GM23338 (cell line): ENCODE measurements around the gene MYO16. TPM values are rescaled to one million over a fixed set of nuclear protein-coding genes. Genes with fewer than 3 reads are reported as not detected.

Experiments
- ATAC-seq: fragments of 200-7000 bp; cut with Tn5 transposase; 3 replicates; pipeline ENCODE4 v1.9.1; 2020
- DNase-seq: peaks from one replicate; pipeline ENCODE4 v3.0.0-alpha.2; 2015; ENCODE audit warnings: low spot score
- H2AFZ ChIP-seq: fragments of 200-600 bp; sonication (generic); 2 replicates; pipeline ENCODE4 v1.8.0; 2016; ENCODE audit warnings: antibody characterized with exemption, mild to moderate bottlenecking, moderate library complexity
- H3F3A ChIP-seq: fragments of 200-600 bp; sonication (generic); replicated peaks from 2 replicates; pipeline ENCODE4 v1.8.0; 2017; ENCODE audit warnings: antibody characterized with exemption, mixed run types, low read depth
- H3K27ac ChIP-seq: fragments of 200-600 bp; sonication (generic); 2 replicates; pipeline ENCODE4 v1.6.1; 2016; ENCODE audit warnings: low read depth
- H3K27me3 ChIP-seq: fragments of 200-600 bp; sonication (generic); 2 replicates; pipeline ENCODE4 v1.8.0; 2016; ENCODE audit warnings: mild to moderate bottlenecking, mixed run types, moderate library complexity; ENCODE audit not compliant: insufficient read depth
- H3K36me3 ChIP-seq: fragments of 200-600 bp; sonication (generic); 2 replicates; pipeline ENCODE4 v1.8.0; 2016; ENCODE audit warnings: mild to moderate bottlenecking; ENCODE audit not compliant: insufficient read depth
- H3K4me1 ChIP-seq: fragments of 200-600 bp; sonication (generic); 2 replicates; pipeline ENCODE4 v1.8.0; 2016; ENCODE audit warnings: mild to moderate bottlenecking, moderate library complexity; ENCODE audit not compliant: insufficient read depth
- H3K4me2 ChIP-seq: fragments of 200-600 bp; sonication (generic); 2 replicates; pipeline ENCODE4 v1.7.1; 2017; ENCODE audit warnings: mixed run types
- H3K4me3 ChIP-seq: fragments of 200-600 bp; sonication (generic); 2 replicates; pipeline ENCODE4 v1.6.1; 2016; ENCODE audit warnings: mixed run types
- H3K79me2 ChIP-seq: fragments of 200-600 bp; sonication (generic); replicated peaks from 2 replicates; pipeline ENCODE4 v1.8.0; 2017; ENCODE audit warnings: mild to moderate bottlenecking; ENCODE audit not compliant: insufficient read depth
- H3K9me2 ChIP-seq: fragments of 200-600 bp; sonication (generic); 2 replicates; pipeline ENCODE4 v1.8.0; 2017; ENCODE audit not compliant: insufficient read depth
- H4K20me1 ChIP-seq: fragments of 200-600 bp; sonication (generic); replicated peaks from 2 replicates; pipeline ENCODE4 v1.8.0; 2017; ENCODE audit warnings: mild to moderate bottlenecking; ENCODE audit not compliant: insufficient read depth
- H3K27ac Mint-ChIP-seq: 2 replicates; pipeline ENCODE4 v1.8.0; 2020; ENCODE audit warnings: inconsistent platforms, mild to moderate bottlenecking, moderate library complexity, mixed read lengths
- H3K27me3 Mint-ChIP-seq: 3 replicates; pipeline ENCODE4 v1.8.0; 2022; ENCODE audit warnings: low read depth, mild to moderate bottlenecking, moderate library complexity, mixed read lengths, inconsistent platforms; ENCODE audit not compliant: insufficient read depth, poor library complexity
- H3K36me3 Mint-ChIP-seq: 3 replicates; pipeline ENCODE4 v1.8.0; 2021; ENCODE audit warnings: low read depth, mild to moderate bottlenecking, inconsistent platforms, moderate library complexity, mixed read lengths
- H3K4me1 Mint-ChIP-seq: 3 replicates; pipeline ENCODE4 v1.8.0; 2020; ENCODE audit warnings: mild to moderate bottlenecking, inconsistent platforms, mixed read lengths
- H3K4me3 Mint-ChIP-seq: 3 replicates; pipeline ENCODE4 v1.8.0; 2021; ENCODE audit warnings: moderate library complexity, mild to moderate bottlenecking, inconsistent platforms, mixed read lengths
- H3K9me3 Mint-ChIP-seq: 3 replicates; pipeline ENCODE4 v1.8.0; 2020; ENCODE audit warnings: moderate library complexity, mild to moderate bottlenecking, inconsistent platforms, mixed read lengths
- CTCF ChIP-seq, 2 experiments: fragments of 200-600 bp in 1 of 2; sonication (generic) in 1 of 2; conservative IDR thresholded peaks; 2 replicates each; pipeline versions ENCODE4 v1.5.1 to v1.6.1; 2016 to 2017; ENCODE audit warnings: antibody characterized with exemption in 2 of 2, low read depth in 2 of 2, mild to moderate bottlenecking in 2 of 2, moderate library complexity in 1 of 2
- ETS1 ChIP-seq: IDR thresholded peaks from 2 replicates; pipeline ENCODE4 v1.6.1; 2016; ENCODE audit warnings: antibody characterized with exemption
- EZH2 ChIP-seq: fragments of 200-600 bp; sonication (generic); IDR thresholded peaks from one replicate; pipeline ENCODE4 v1.8.0; 2017; ENCODE audit warnings: antibody characterized with exemption, mild to moderate bottlenecking, low read depth; ENCODE audit not compliant: unreplicated experiment
- EZH2phosphoT487 ChIP-seq: fragments of 200-600 bp; sonication (generic); IDR thresholded peaks from one replicate; pipeline ENCODE4 v1.8.1; 2018; ENCODE audit warnings: antibody characterized with exemption; ENCODE audit not compliant: unreplicated experiment
- JUNB ChIP-seq: IDR thresholded peaks from one replicate; pipeline ENCODE4 v1.6.1; 2016; ENCODE audit warnings: antibody characterized with exemption; ENCODE audit not compliant: unreplicated experiment
- NANOG ChIP-seq: IDR thresholded peaks from 2 replicates; pipeline ENCODE4 v1.6.1; 2016; ENCODE audit warnings: antibody characterized with exemption, borderline replicate concordance
- REST ChIP-seq: IDR thresholded peaks from one replicate; pipeline ENCODE4 v1.6.1; 2018; ENCODE audit warnings: antibody characterized with exemption; ENCODE audit not compliant: unreplicated experiment
- STAT1 ChIP-seq: IDR thresholded peaks from one replicate; pipeline ENCODE4 v1.6.1; 2016; ENCODE audit warnings: antibody characterized with exemption; ENCODE audit not compliant: unreplicated experiment
- ZNF331 ChIP-seq: fragments of 250-450 bp; sonication (Bioruptor Pico); IDR thresholded peaks from 2 replicates; pipeline ENCODE4 v1.5.0; 2020; ENCODE audit warnings: low read depth, mild to moderate bottlenecking, moderate library complexity
- ZNF462 ChIP-seq: fragments of 250-450 bp; sonication (Bioruptor Pico); IDR thresholded peaks from 2 replicates; pipeline ENCODE4 v1.5.0; 2020; ENCODE audit warnings: mild to moderate bottlenecking, moderate library complexity
- polyA plus RNA-seq: library from polyadenylated mRNA; unstranded; fragments of >200 nt; fragmentation: Nextera tagmentation; extraction: Ambion mirVana; gene quantifications from 2 replicates; pipeline ENCODE4 v1.2.1, GENCODE V29; 2016
- total RNA-seq: library from RNA; depleted of rRNA; stranded (reverse); fragments of >200 nt; shearing (Covaris generic); gene quantifications from 2 replicates; pipeline ENCODE4 v1.2.3, GENCODE V29; 2014

The MYO16 gene
- total and polyA plus RNA-seq, 2 experiments from 2014 or later = 0.10 to 0.13 TPM

GRCh38 chr13:109154546-109154945 is 525.1 kb downstream of the MYO16 start:
- Histone ChIP-seq H3K4me1 (peaks cover 25% of the 10 kb centered on the region), H3K79me2 (no peaks in the 10 kb centered on the region), H2AFZ (peak overlapping the region; percentile 14; the same call in 1 of the 2 replicates), H3K27ac (no peak overlapping the region), H4K20me1 (no peaks in the 10 kb centered on the region), H3K27me3 (no peaks in the 10 kb centered on the region), H3K4me3 (no peak overlapping the region), H3K36me3 (no peaks in the 10 kb centered on the region), H3K9me2 (no peaks in the 10 kb centered on the region), H3K4me2 (no peak overlapping the region), H3F3A (no peaks in the 10 kb centered on the region)
- Mint-ChIP-seq H3K27ac (no peak overlapping the region), H3K27me3 (peaks cover 12% of the 10 kb centered on the region), H3K4me3 (no peak overlapping the region), H3K4me1 (peaks cover 55% of the 10 kb centered on the region), H3K9me3 (no peaks in the 10 kb centered on the region), H3K36me3 (no peaks in the 10 kb centered on the region; the same call in 2 of the 3 replicates)
- TF ChIP-seq ZNF462 (CRISPR knock-in tag) (no peak), REST (no peak), JUNB (no peak), EZH2phosphoT487 (no peak), CTCF (conservative IDR thresholded peaks at IDR 0.05; ENCODE audit: low read depth in 2 of 2) (no peak), STAT1 (no peak), ZNF331 (CRISPR knock-in tag) (no peak), NANOG (no peak), ETS1 (no peak), EZH2 (no peak)
- no peak for ATAC-seq
- DNase-seq = no peak
